Smooth muscle cell of the brain vasculature (primary cell): ENCODE data around the gene LDLRAD2.
"Not testable (repeated sequence)": the region's sequence is repeated elsewhere in the genome, so short reads cannot be mapped to it uniquely, and the experiment has no call there.

Experiments
- DNase-seq: peaks from one replicate; pipeline ENCODE4 v3.0.0-alpha.2; 2012; ENCODE audit warnings: low read depth, low spot score

LDLRAD2 gene

GRCh38 chr1:21823980-21824702, 12.1 kb downstream of the LDLRAD2 start:
- DNase-seq, result no peak

GRCh38 chr1:21824926-21825325, 12.9 kb downstream of the LDLRAD2 start:
- DNase-seq, result no peak

GRCh38 chr1:21825393-21825792, 13.3 kb downstream of the LDLRAD2 start:
- DNase-seq, result no peak

GRCh38 chr1:21826694-21827093, 14.6 kb downstream of the LDLRAD2 start:
- DNase-seq, result not testable (repeated sequence)

GRCh38 chr1:21827141-21827679, 15.1 kb downstream of the LDLRAD2 start:
- no peak for DNase-seq

- no peak for DNase-seq
Measured at GRCh38 chr1:21828075-21828474, 16.0 kb downstream of the LDLRAD2 start.

- DNase-seq, result no peak
Measured at GRCh38 chr1:21828506-21829210, 16.6 kb downstream of the LDLRAD2 start.

- DNase-seq, result no peak
Measured at GRCh38 chr1:21829294-21829693, 17.2 kb downstream of the LDLRAD2 start.

GRCh38 chr1:21830792-21831453, 18.9 kb downstream of the LDLRAD2 start:
- DNase-seq, result no peak

- DNase-seq, result no peak
Measured at GRCh38 chr1:21831454-21831970, 19.4 kb downstream of the LDLRAD2 start.

GRCh38 chr1:21833392-21833976, 21.4 kb downstream of the LDLRAD2 start:
- DNase-seq, result no peak

- DNase-seq, result no peak
Measured at GRCh38 chr1:21834094-21834493, 22.0 kb downstream of the LDLRAD2 start.

- no peak for DNase-seq
Measured at GRCh38 chr1:21834666-21835065, 22.6 kb downstream of the LDLRAD2 start.

GRCh38 chr1:21836010-21836409, 23.9 kb downstream of the LDLRAD2 start:
- DNase-seq, result no peak

GRCh38 chr1:21836729-21837128, 24.7 kb downstream of the LDLRAD2 start:
- no peak for DNase-seq

- DNase-seq, result no peak
Measured at GRCh38 chr1:21837476-21837875, 25.4 kb downstream of the LDLRAD2 start.

- DNase-seq, result no peak
Measured at GRCh38 chr1:21838359-21839157, 26.5 kb downstream of the LDLRAD2 start.

- DNase-seq, result no peak
Measured at GRCh38 chr1:21839337-21840037, 27.4 kb downstream of the LDLRAD2 start.

GRCh38 chr1:21840981-21841380, 28.9 kb downstream of the LDLRAD2 start:
- no peak for DNase-seq

GRCh38 chr1:21841852-21842466, 29.9 kb downstream of the LDLRAD2 start:
- no peak for DNase-seq
